ENCODE measurements around the gene OTOA.
"Not testable (repeated sequence)": the region's sequence is repeated elsewhere in the genome, so short reads cannot be mapped to it uniquely, and the experiment has no call there.

Gene OTOA

DNA sequence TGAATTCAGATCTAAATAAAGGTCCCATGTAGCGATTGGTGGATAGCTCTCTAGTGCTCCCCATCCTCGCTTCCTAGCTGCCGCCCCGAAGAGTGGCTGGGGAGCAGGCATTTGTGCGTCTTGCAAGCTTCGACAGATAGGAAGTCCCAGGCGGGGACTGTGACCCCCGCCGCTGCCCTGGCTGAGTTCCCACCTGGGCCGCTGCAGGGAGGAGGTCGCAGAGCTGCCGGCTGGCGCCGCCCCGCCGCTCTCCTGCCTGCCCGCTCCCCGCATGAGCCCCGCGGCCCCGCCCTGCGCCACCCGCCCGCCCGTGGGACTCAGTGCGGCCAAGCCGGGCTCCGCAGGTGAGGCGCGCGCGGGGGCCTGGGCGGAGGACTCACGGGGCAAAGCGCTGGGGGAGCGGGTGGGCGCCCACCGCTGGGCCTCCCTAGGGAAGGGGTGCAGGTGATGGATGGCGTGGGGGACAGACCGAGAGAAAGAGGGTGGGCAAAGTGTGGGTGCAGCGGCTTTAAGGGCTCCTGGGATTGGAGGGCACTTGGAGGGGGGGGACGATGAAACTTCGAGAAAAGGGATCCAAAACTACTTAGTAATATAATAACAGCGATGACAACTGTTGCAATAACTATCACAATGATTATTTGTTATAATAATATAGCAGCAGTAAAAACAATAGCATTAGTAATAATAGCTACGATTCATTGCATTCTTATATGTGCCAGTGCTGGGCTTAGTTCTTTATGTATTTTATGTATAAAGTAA is at the start of gene OTOA:
TSS of gene OTOA (plus strand) at position 80 of the 759 bp plus-strand sequence. CDS start 14,547 bp downstream, outside the sequence.
- peak in 1 of 3 donors; percentile 20 for DNase-seq (ENCODE audit: low read depth in 3 of 3)

DNA sequence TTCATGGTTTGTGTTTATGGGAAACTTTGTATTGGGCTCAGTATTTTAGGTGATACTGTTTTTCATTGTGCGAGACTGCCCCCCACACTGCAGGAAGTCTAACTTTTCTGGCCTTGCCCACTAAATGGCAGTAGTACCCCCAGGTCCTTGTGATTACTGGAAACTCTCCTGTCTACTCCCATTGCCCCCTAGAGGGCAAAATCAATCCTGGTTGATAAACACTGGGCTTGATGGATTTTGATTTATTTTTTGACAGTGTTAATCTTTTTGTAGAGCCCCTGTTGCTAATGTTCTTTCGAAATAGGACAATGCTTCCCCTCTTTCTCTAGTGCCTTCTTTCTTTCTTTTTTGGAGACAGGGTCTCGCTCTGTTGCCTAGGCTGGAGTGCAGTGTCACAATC is 48.9 kb upstream of the OTOA start:
- no peak for DNase-seq (ENCODE audit: low read depth in 3 of 3)

DNA sequence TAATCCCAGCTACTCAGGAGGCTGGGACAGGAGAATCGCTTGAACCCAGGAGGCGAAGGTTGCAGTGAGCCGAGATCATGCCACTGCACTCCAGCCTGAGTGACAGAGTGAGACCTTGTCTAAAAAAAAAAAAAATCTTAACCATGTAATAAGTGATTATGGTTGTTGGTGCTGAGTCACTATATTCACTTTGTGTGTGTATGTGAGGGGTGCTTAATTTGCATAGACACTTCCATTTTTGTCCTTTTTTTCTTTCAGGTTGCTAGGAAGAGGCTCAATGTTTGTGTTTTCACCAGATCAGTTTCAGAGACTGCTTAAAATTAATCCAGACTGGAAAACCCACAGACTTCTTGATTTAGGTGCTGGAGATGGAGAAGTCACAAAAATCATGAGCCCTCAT is 46.2 kb upstream of the OTOA start:
- no peak for DNase-seq (ENCODE audit: low read depth in 3 of 3)

DNA sequence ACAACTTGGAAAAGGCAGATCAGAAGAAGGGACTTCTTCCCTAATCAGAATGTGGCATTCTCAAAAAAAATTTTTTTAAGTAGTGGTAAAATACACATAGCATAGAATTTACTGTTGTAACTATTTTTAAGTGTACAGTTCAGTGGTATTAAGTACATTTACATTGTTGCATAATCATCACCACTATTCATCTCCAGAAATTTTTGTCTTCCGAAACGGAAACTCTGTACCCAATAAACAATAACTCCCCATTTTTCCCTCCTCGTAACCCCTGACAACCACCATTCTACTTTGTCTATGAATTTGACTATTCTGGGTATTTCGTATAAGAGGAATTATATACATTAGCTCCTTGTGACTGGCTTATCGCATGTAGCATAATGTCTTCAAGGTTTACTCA is 45.5 kb upstream of the OTOA start:
- DNase-seq (ENCODE audit: low read depth in 3 of 3) = no peak

DNA sequence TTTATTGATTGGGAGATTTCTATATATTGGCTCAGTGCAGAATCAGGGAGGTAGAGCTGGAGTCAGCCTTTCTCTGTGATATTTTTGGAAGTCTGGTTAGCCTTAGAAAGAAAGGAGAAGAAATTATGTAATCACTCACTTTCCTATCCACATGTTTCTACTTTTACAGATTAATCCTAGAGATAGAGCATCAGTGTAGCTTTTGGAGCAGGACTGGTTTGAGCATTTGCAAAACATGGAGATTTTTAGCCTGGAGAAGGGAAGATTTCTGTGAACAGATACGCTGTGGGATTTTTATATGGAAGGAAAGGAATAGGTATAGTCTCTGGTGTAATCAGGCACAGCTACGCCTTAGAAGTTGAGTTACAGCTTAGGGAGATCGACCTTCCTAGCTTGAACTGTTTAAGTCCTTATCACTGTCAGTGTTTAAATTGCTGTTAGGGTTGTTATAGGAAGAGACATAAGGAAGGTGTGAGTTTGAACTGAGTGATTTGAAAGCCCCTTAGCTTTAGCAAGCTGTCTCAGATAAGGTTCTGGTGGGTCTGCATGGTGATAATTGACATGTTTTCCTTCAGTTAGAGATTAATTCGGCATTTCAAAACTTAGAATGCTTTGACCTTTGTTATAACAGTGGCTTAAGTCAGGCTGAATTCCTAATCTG is 43.9 kb upstream of the OTOA start:
- DNase-seq (ENCODE audit: low read depth in 3 of 3) = no peak

DNA sequence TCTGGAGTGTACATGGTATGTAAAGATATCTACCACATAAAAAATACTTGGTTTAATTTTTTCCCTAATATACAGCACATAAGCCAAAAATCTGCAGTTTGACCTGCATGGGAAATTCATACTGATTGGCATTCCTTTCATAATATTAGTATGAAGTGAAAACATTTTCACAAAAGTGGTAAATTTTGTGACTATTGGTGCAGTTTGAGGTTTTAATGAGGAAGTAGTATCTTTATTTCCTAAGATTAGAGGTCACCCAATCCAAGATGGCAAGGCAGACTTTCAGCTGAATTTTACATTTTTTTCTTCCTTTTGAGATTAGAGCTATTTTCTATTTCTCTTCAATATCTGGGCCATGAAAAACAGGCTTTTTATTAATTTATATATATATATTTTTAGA is 43.2 kb upstream of the OTOA start:
- no peak for DNase-seq (ENCODE audit: low read depth in 3 of 3)

DNA sequence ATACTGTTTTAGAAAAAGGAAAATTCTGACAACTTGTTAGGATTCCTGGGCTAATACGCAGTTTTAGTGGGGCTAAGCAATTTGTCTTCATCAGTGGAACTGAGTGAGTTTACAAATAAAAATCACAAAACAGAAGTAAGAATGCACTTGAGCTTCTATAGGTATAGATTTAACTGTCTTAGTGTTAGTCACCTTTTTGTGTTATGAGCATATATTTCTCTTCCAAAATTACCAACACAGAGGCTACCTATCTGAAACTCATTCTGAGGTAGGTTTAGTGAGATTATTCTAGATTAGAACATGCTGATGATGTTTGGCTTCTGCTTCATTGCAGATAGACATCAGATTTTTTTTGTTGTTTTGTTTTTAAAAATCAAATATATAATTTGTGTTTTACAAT is 41.2 kb upstream of the OTOA start:
- DNase-seq (ENCODE audit: low read depth in 3 of 3) = no peak

DNA sequence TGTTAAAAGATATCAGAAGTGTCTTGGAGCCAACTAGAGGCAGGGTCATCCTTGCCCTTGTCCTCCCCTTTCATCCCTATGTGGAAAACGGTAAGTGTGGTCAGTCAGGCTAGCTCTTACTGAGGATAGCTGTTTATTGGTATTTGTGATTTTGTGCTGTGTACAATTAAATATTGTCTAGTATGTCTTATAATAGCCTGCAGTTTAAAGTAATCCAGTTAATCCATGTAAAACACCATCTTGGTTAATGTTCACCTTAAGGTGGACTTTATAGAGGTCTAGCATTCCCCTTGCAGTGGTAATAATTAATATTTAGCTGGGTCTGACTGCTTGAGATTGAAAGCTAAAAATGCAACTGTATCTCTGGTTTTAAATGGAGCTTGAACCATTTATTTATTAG is 38.7 kb upstream of the OTOA start:
- no peak for DNase-seq (ENCODE audit: low read depth in 3 of 3)

DNA sequence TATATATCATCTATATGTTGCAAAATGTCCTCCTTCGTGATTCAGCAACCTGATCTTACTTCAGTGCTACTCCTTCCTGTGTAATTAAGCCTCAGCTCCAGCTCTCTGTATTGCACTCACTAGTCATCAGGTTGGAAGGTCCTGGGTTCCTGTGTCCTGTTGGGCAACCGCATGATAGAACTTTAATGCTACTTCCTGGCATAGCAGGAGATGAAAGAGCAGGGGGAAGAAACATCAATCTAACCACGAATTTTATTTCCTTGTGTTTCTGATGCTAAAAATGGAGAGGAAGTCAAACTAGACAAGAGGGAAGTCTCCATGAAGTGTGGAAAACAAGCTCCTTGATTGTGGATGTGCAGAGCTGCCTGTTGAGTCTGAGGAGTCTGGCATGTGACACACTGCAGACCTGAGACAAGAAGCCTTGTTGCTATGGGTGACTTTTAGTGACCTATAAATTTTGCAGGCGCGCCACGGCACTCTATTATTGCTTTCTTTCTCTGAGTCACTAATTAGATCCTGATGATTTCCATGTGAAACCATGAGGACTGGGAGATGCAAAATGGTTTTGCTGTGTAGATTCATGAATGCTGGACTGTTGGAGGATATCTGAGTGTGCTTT is 37.0 kb upstream of the OTOA start:
- DNase-seq (ENCODE audit: low read depth in 3 of 3) = no peak

DNA sequence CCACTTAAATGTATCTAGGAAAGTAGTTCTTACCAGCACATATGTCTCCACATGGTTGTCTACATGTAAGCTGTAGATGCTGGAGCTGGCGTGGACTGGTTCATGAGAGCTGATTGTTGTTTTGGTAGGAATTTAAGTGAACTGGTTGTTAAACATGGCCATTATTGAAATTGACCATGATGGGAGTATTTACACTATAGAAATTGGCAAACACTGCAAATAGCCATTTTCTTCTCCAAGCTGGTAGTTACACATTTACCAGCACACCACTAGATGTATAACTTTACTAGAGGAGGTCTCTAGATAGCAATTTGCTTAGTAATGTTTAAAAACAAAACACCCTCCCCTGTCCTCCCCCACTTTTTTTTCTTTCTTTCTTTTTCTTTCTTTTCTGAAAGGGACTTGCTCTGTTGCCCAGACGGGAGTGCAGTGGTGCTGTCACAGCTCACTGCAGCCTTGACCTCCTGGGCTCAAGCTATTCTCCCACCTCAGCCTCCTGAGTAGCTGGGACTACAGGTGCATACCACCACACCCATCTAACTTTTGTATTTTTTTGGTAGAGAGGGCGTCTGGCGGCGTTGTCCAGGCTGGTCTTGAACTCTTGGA is 35.5 kb upstream of the OTOA start:
- DNase-seq (ENCODE audit: low read depth in 3 of 3) = no peak

DNA sequence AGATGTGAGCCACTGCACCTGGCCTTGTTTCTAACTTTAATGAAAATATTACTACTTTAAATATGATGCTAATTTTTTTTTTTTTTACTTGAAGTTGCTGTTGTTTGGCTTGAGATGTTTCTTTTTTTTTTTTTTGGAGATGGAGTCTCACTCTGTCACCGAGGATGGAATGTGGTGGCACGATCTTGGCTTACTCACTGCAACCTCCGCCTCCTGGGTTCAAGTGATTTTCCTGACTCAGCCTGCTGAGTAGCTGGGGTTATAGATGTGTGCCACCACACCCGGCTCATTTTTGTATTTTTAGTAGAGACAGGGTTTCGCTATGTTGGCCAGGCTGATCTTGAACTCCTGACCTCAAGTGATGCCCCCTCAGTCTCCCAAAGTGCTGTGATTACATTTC is 35.0 kb upstream of the OTOA start:
- DNase-seq (ENCODE audit: low read depth in 3 of 3) = no peak

DNA sequence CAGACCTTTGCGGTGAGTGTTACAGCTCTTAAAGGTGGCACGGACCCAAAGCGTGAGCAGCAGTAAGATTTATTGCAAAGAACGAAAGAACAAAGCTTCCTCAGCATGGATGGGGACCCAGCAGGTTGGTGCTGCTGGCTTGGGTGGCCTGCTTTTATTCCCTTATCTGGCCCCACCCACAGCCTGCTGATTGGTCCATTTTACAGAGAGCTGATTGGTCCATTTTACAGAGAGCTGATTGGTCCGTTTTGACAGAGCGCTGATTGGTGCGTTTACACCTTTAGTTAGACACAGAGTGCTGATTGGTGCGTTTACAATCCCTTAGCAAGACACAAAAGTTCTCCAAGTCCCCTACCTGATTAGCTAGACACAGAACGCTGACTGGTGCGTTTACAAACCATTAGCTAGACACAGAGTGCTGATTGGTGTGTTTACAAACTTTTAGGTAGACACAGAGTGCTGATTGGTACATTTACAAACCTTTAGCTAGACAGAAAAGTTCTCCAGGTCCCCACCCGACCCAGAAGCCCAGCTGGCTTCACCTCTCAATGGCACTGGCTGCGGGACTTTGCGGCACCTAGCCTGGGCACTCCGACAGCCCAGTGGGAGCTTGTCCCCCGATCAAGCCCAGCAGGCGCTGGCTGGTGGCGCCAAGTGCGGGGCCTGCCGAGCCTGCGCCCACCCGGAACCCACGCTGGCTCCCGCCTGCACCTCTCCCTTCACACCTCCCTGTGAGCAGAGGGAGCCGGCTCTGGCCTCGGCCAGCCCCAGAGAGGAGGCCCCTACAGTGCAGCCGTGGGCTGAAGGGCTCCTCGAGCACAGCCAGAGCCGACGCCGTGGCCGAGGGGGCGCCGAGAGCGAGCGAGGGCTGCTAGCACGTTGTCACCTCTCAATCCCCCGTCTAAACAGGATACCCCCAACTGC is 33.9 kb upstream of the OTOA start:
- DNase-seq (ENCODE audit: low read depth in 3 of 3) = not testable (repeated sequence)

DNA sequence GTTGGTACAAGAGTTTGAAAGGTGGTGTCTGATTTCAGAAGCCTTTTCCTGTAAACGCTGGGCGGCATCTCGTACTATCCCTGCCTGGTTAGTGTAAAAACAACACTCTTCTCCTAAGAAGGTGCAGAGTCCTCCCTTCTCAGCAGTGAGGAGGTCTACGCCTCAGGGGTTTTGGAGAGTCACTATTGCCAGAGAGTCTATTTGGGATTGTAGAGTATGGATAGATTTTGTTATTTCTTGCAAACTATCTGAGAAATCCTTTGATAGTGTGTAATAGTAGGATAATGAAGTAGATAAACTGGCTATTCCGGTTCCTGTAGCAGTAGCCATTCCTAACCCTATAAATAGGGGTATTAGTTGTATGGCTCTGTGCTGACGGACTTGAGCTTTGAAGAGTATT is 32.9 kb upstream of the OTOA start:
- DNase-seq (ENCODE audit: low read depth in 3 of 3) = not testable (repeated sequence)

DNA sequence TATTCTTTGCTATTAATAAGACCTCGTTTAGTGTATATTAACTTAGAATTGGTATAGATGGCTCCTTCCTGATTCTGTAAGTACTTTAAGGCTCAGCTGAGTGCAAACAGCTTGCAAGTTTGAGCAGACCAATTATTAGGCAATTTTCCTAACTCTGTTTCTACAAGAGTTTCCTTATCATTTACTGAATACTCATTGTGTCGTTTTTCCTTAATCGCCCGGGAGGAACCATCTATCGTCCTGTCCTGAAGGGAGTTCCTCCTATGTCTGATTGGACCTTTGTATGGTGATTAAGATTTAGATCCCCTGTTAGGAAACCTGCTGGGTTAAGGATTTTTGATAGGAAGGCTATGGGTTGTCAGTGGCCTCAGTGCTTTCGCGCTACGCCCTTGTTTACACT is 32.4 kb upstream of the OTOA start:
- DNase-seq (ENCODE audit: low read depth in 3 of 3) = not testable (repeated sequence)

DNA sequence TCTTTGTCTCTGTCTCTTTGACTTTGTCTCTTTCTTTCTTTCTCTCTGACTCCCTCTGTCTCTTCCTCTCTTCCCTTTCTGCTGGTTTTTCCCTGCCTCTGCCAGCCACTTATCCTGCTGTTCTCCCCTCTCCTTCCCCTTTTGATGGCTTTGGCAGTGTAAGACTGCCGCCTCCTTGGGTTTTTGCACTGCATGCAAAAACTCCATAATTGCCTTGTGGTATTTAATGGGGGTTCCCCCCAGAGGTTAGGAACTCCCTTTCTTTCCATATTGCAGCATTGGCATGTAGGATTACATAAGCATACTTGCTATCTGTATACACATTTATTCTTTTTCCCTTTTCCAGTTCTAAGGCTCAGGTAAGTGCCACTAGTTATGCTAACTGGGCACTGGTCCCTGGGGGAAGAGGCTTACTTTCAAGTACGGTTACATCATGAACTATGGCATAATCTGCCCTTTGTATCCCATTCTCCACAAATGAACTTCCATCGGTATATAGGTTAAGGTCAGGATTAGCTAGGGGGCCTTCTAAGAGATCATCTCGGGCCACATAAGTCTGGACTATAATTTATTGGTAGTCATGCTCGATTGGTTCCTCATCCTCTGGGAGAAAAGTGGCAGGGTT is 31.7 kb upstream of the OTOA start:
- not testable (repeated sequence) for DNase-seq (ENCODE audit: low read depth in 3 of 3)

DNA sequence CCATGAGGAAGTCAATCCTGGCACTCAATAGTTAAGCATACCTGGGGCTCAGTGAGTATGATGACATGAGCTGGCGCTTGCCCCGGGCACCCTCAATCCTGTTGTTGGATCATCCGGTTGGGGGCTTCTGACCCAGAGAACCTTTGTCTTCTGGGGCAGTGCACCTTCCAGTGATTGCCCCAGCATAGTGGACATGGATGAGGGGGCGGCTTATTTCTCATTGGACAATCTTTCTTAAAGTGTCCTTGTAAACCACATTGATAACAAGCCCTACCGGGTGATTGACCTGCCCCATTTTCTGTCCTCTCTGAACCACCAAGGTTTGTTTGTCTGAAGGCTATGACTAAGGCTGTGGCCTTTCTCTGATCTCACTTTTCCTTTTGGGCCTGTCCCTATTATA is 29.6 kb upstream of the OTOA start:
- no peak for DNase-seq (ENCODE audit: low read depth in 3 of 3)

DNA sequence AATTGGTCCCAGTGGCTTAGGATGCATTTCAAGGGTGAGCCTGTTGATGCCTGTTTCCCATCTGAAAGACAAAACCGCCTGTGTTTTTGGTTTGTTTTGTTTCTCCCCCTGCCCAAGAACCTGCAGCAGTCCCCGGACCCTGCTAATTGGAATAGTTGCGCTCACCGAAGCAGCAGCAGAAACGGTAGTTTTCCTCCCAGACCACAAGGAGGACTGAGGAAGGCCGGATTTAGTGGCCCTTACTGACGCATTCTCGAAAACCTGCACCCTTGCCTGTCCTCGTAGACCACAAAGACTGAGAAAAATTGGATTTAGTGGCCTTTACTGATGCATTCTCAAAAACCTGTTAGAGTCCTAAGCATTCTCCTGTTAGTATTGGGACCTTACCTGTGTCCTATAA is 28.1 kb upstream of the OTOA start:
- DNase-seq (ENCODE audit: low read depth in 3 of 3) = not testable (repeated sequence)

DNA sequence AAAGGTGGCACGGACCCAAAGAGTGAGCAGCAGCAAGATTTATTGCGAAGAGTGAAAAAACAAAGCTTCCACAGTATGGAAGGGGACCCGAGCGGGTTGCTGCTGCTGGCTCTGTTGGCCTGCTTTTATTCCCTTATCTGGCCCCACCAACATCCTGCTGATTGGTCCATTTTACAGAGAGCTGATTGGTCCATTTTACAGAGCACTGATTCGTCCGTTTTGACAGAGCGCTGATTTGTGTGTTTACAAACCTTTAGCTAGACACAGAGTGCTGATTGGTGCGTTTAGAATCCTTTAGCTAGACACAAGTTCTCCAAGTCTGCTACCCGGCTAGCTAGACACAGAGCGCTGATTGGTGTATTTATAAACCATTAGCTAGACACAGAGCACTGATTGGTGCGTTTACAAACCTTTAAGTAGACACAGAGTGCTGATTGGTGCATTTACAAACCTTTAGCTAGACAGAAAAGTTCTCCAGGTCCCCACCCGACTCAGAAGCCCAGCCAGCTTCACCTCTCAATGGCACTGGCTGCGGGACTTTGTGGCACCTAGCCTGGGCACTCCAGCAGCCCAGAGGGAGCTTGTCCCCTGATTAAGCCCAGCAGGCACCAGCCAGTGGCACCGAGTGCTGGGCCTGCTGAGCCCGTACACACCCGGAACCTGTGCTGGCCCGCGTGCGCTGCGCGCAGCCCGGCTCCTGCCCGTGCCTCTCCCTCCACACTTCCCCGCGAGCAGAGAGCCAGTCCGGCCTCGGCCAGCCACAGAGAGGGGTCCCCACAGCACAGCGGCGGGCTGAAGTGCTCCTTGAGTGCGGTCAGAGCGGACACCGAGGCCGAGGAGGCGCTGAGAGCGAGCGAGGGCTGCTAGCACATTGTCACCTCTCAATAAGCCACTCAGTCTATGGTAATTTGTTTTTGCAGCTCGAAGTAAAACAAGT is 26.5 kb upstream of the OTOA start:
- DNase-seq (ENCODE audit: low read depth in 3 of 3) = no peak

DNA sequence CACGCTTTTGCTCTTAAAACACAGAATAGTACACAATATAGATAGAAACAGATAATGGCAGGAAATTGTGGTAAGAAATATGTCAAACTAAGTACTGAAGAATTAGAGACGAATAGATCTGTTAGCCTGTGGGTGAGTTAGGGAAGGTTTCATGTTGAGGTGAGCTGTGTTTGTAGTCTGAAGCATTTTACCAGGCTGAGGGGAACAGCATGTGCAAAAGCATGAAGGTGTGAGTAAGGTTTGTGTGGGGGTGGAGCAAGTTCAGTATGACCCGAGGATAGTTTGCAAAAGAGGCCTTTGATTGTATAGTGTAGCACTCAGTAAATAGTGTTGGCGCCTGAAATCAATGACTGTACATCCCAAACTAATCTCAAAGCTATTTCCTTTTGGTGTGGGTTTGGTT is 25.2 kb upstream of the OTOA start:
- DNase-seq (ENCODE audit: low read depth in 3 of 3) = no peak

DNA sequence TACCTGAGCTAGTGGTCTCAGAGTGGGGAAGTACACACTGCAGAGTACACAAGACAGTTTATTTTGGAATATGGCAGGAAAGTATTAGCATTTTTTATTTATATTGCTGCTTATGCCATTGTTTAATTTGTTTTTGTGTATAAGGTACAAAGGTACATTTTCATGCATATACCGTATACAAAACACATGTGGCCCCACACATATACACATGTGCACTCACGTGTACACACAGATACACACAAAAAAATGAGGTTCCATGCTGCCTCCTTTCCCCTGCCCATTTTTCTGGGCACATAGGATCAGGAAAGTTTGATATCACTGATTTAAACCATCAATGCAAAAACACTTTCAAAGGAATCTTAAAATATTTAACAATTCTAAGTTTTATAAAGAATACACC is 24.3 kb upstream of the OTOA start:
- no peak for DNase-seq (ENCODE audit: low read depth in 3 of 3)
